ENCODE measurements around the gene DHRS12.

GRCh38 chr13:51781246-51782022 lies 22.5 kb downstream of the DHRS12 start:
- TF ChIP-seq CTCF (IDR thresholded peaks at IDR 0.05) (no peak), POLR2A (IDR thresholded peaks at IDR 0.05) (no peak)

Data from lower leg skin (tissue), 3 donors.